H1 (cell line): Measurements from ENCODE around the gene ECI1. TPM values are rescaled to one million over a fixed set of nuclear protein-coding genes. Genes with fewer than 3 reads are reported as not detected.

Experiments used
- CTCF ChIA-PET: fragments of 300-600 bp; sonication (Branson Sonifier 250); formaldehyde crosslinking; loops from one replicate; lab custom pipeline; 2021; ENCODE audit not compliant: partially characterized antibody; lab: Charles Lee
- POLR2A ChIA-PET: fragments of 300-600 bp; sonication (Branson Sonifier 250); formaldehyde crosslinking; loops from one replicate; lab custom pipeline; 2021; ENCODE audit warnings: inconsistent platforms; ENCODE audit not compliant: partially characterized antibody; lab: Charles Lee
- DNase-seq, 2 experiments: peaks; one replicate each; pipeline versions ENCODE4 v3.0.0 to v3.0.0-alpha.2; 2010 to 2022; ENCODE audit warnings: low spot score in 2 of 2, low read depth in 1 of 2, mixed read lengths in 1 of 2
- FAIRE-seq: peaks from 2 replicates; lab custom pipeline; 2011; peaks lifted over from hg19 to GRCh38; lab: Jason Lieb, UNC
- H2AFZ ChIP-seq: 2 replicates; pipeline ENCODE4 v1.8.1; 2012; ENCODE audit warnings: low read length, inconsistent platforms
- H2AK5ac ChIP-seq: 2 replicates; pipeline ENCODE4 v1.6.1; 2013; ENCODE audit warnings: low read depth, low read length
- H2BK120ac ChIP-seq: replicated peaks from 2 replicates; pipeline ENCODE3; 2013; ENCODE audit warnings: low read depth, low read length, inconsistent platforms
- H2BK12ac ChIP-seq: 2 replicates; pipeline ENCODE4 v1.6.1; 2013; ENCODE audit warnings: low read depth, low read length
- H2BK15ac ChIP-seq: 2 replicates; pipeline ENCODE4 v1.6.1; 2013; ENCODE audit warnings: low read length
- H2BK20ac ChIP-seq: 2 replicates; pipeline ENCODE4 v1.6.1; 2013; ENCODE audit warnings: low read length
- H2BK5ac ChIP-seq: 2 replicates; pipeline ENCODE4 v1.6.1; 2013; ENCODE audit warnings: low read depth, low read length
- H3K14ac ChIP-seq: 2 replicates; pipeline ENCODE4 v1.6.1; 2013; ENCODE audit warnings: inconsistent platforms; ENCODE audit not compliant: insufficient read length
- H3K18ac ChIP-seq: 2 replicates; pipeline ENCODE4 v1.6.1; 2013; ENCODE audit warnings: low read length; ENCODE audit errors: extremely low read depth
- H3K23ac ChIP-seq: 2 replicates; pipeline ENCODE4 v1.6.1; 2013; ENCODE audit warnings: inconsistent platforms; ENCODE audit not compliant: insufficient read length
- H3K23me2 ChIP-seq: 2 replicates; pipeline ENCODE4 v1.6.1; 2013; ENCODE audit warnings: low read depth, low read length
- H3K27ac ChIP-seq: 2 replicates; pipeline ENCODE4 v1.6.1; 2011; ENCODE audit warnings: low read depth, low read length, inconsistent platforms
- H3K27me3 ChIP-seq, 4 experiments: replicated peaks in 1 of 4; 1 replicate in 1 of 4; 2 replicates in 3 of 4; pipeline versions ENCODE4 v1.6.1 to v1.8.1; 2011 to 2013; ENCODE audit warnings: low read length in 3 of 4, mild to moderate bottlenecking in 3 of 4, inconsistent platforms in 2 of 4, mixed read lengths in 2 of 4, moderate library complexity in 1 of 4; ENCODE audit not compliant: control insufficient read depth in 3 of 4, insufficient read depth in 3 of 4; ENCODE audit errors: extremely low read depth in 1 of 4
- H3K36me3 ChIP-seq, 4 experiments: 2 replicates each; pipeline versions ENCODE4 v1.6.1 to v1.8.1; 2011 to 2013; ENCODE audit warnings: mild to moderate bottlenecking in 4 of 4, low read length in 3 of 4, moderate library complexity in 2 of 4, control low read depth in 1 of 4, inconsistent platforms in 1 of 4; ENCODE audit not compliant: insufficient read depth in 4 of 4, control insufficient read depth in 2 of 4
- H3K4ac ChIP-seq: replicated peaks from 2 replicates; pipeline ENCODE3; 2013; ENCODE audit warnings: low read length, low read depth, mixed read lengths, inconsistent platforms; ENCODE audit not compliant: insufficient read length
- H3K4me1 ChIP-seq, 4 experiments: replicated peaks in 1 of 4; 1 replicate in 1 of 4; 2 replicates in 3 of 4; pipeline versions ENCODE4 v1.6.1 to v1.8.1; 2011 to 2013; ENCODE audit warnings: low read length in 3 of 4, inconsistent platforms in 2 of 4, mixed read lengths in 1 of 4; ENCODE audit not compliant: insufficient read depth in 4 of 4, control insufficient read depth in 3 of 4
- H3K4me2 ChIP-seq, 2 experiments: 2 replicates each; pipeline versions ENCODE4 v1.6.1 to v1.8.1; 2011 to 2013; ENCODE audit warnings: low read depth in 2 of 2, low read length in 2 of 2, control low read depth in 1 of 2, inconsistent platforms in 1 of 2, mild to moderate bottlenecking in 1 of 2; ENCODE audit not compliant: insufficient read depth in 1 of 2
- H3K4me3 ChIP-seq, 4 experiments: fragments of 200-600, 300-600 bp in 1 of 4; sonication (generic), shearing (Covaris generic), sonication (Bioruptor Twin) in 1 of 4; 2 replicates each; pipeline versions ENCODE4 v1.5.1 to v1.8.1; 2011 to 2016; ENCODE audit warnings: low read length in 4 of 4, low read depth in 3 of 4, control low read depth in 2 of 4, inconsistent platforms in 2 of 4, mild to moderate bottlenecking in 2 of 4, mixed read lengths in 1 of 4, moderate library complexity in 1 of 4; ENCODE audit not compliant: insufficient read depth in 2 of 4; ENCODE audit errors: extremely low read depth in 1 of 4
- H3K56ac ChIP-seq: replicated peaks from 2 replicates; pipeline ENCODE3; 2013; ENCODE audit warnings: low read depth, mild to moderate bottlenecking, mixed read lengths, low read length, inconsistent platforms; ENCODE audit not compliant: insufficient read length
- H3K79me1 ChIP-seq: 2 replicates; pipeline ENCODE4 v1.6.1; 2013; ENCODE audit warnings: low read depth, low read length, control low read depth
- H3K79me2 ChIP-seq, 2 experiments: 2 replicates each; pipeline versions ENCODE4 v1.6.1 to v1.8.1; 2012 to 2013; ENCODE audit warnings: low read length in 2 of 2, mild to moderate bottlenecking in 2 of 2, inconsistent platforms in 1 of 2; ENCODE audit not compliant: insufficient read depth in 2 of 2, control insufficient read depth in 1 of 2
- H3K9ac ChIP-seq, 4 experiments: replicated peaks in 1 of 4; 1 replicate in 1 of 4; 2 replicates in 3 of 4; pipeline versions ENCODE4 v1.6.1 to v1.8.1; 2011 to 2013; ENCODE audit warnings: low read depth in 3 of 4, low read length in 3 of 4, control low read depth in 2 of 4, mild to moderate bottlenecking in 2 of 4, moderate library complexity in 2 of 4, inconsistent platforms in 1 of 4; ENCODE audit errors: extremely low read depth in 1 of 4
- H3K9me3 ChIP-seq, 2 experiments: 2 replicates each; pipeline versions ENCODE4 v1.6.1 to v1.8.1; 2012 to 2013; ENCODE audit warnings: mild to moderate bottlenecking in 2 of 2, moderate library complexity in 2 of 2, control low read depth in 1 of 2, inconsistent platforms in 1 of 2, low read depth in 1 of 2, low read length in 1 of 2, mixed read lengths in 1 of 2; ENCODE audit not compliant: insufficient read depth in 2 of 2
- H4K20me1 ChIP-seq, 2 experiments: replicated peaks in 1 of 2; 2 replicates each; pipeline versions ENCODE3 to v1.8.1; 2011 to 2013; ENCODE audit warnings: inconsistent platforms in 2 of 2, low read length in 2 of 2, mild to moderate bottlenecking in 1 of 2; ENCODE audit not compliant: insufficient read depth in 2 of 2, control insufficient read depth in 1 of 2
- H4K5ac ChIP-seq: 2 replicates; pipeline ENCODE4 v1.6.1; 2013; ENCODE audit warnings: low read length, low read depth, mixed read lengths, inconsistent platforms; ENCODE audit not compliant: insufficient read length
- H4K8ac ChIP-seq: 2 replicates; pipeline ENCODE4 v1.8.0; 2013; ENCODE audit warnings: mild to moderate bottlenecking, moderate library complexity, low read length, inconsistent platforms; ENCODE audit not compliant: insufficient read depth; ENCODE audit errors: extremely low read depth
- H4K91ac ChIP-seq: replicated peaks from 2 replicates; pipeline ENCODE3; 2013; ENCODE audit warnings: low read length, mixed read lengths, inconsistent platforms; ENCODE audit not compliant: insufficient read length
- CHD2 ChIP-seq: IDR thresholded peaks from 2 replicates; pipeline ENCODE4 v1.6.1; 2012; ENCODE audit warnings: low read length, improper control_type of control experiment
- POLR2AphosphoS5 ChIP-seq: IDR thresholded peaks from 2 replicates; pipeline ENCODE4 v1.6.1; 2011; ENCODE audit warnings: low read depth, low read length
- SIX5 ChIP-seq: IDR thresholded peaks from 2 replicates; pipeline ENCODE4 v1.6.1; 2011; ENCODE audit warnings: mild to moderate bottlenecking, low read depth, low read length
- WGBS, 2 experiments: shearing (Covaris generic) in 1 of 2; methylation state at CpG; one replicate each; pipeline versions ENCODE4 v1.1.6 to v1.1.7; 2013 to 2015; ENCODE audit warnings: low lambda C conversion rate in 2 of 2, mixed read lengths in 2 of 2, inconsistent platforms in 1 of 2, low coverage in 1 of 2, missing lambda C conversion rate in 1 of 2; ENCODE audit not compliant: insufficient replicate concordance in 2 of 2, insufficient coverage in 1 of 2, insufficient read length in 1 of 2; ENCODE audit errors: extremely low coverage in 1 of 2, missing lambda C conversion rate in 1 of 2; 5-methylcytosine and 5-hydroxymethylcytosine counted together
- polyA plus RNA-seq, 7 experiments: library from polyadenylated mRNA; depleted of rRNA in 3 of 7; stranded (reverse) in 5 of 7; unstranded in 2 of 7; fragments of >200 nt in 5 of 7; fragments of 200-250 nt in 2 of 7; gene quantifications; 1 replicate in 5 of 7; 2 replicates in 1 of 7; 4 replicates in 1 of 7; pipeline versions ENCODE4 v1.2.1 to v1.2.3, GENCODE V29; 2011 to 2013; ENCODE audit warnings: missing spikeins in 2 of 7, mixed read lengths in 2 of 7
- total RNA-seq: library from RNA; stranded (reverse); fragmentation: NEBNext Ultra II Directional; extraction: Animal tissue kit (Norgen Biotek cat#: 25700); gene quantifications from 2 replicates; pipeline ENCODE4 v1.2.1, GENCODE V29; 2021

Gene ECI1
- total and polyA plus RNA-seq, 2 of the 8 experiments (the other 6 are each of a cell fraction or from before 2014, with no cell fraction given) = 79.5 to 151 TPM

- H3K4me2 ChIP-seq = no peak overlapping the region
Observed at GRCh38 chr16:2233046-2233775, 18.2 kb downstream of the ECI1 start.

More at GRCh38 chr16:2233046-2233775, 18.2 kb downstream of the ECI1 start:
- Histone ChIP-seq H4K91ac (no peak overlapping the region), H2AK5ac (no peak overlapping the region), H3K9me3 (no peaks in the 10 kb centered on the region), H2BK15ac (no peak overlapping the region), H2BK12ac (no peak overlapping the region), H3K4me1 (peaks cover 0 to 14% (median 8%) of the 10 kb centered on the region in 4 experiments; a peak in 5 of 7 replicates), H3K4me3 (no peak overlapping the region), H2BK5ac (no peak overlapping the region), H3K23ac (no peak overlapping the region), H3K27ac (no peak overlapping the region), H4K8ac (no peak overlapping the region), H2BK20ac (no peak overlapping the region), H3K27me3 (peaks cover 4 to 19% (median 15%) of the 10 kb centered on the region in 4 experiments; a peak in 6 of 7 replicates), H2AFZ (no peak overlapping the region), H3K9ac (no peak overlapping the region), H3K4ac (no peak overlapping the region), H2BK120ac (no peak overlapping the region), H3K18ac (no peak overlapping the region), H3K36me3 (peaks cover 3 to 55% (median 6%) of the 10 kb centered on the region in 4 experiments; a peak in 5 of 8 replicates), H3K79me1 (no peaks in the 10 kb centered on the region), H4K5ac (no peak overlapping the region), H3K14ac (no peak overlapping the region), H3K23me2 (peaks cover 14% of the 10 kb centered on the region; the same call in 1 of the 2 replicates), H4K20me1 (peaks cover 3 to 16% of the 10 kb centered on the region in 2 experiments), H3K79me2 (no peaks in the 10 kb centered on the region; a peak in 1 of 4 replicates), H3K56ac (no peak overlapping the region)
- no peak for FAIRE-seq
- TF ChIP-seq CHD2 = no peak
- TF ChIP-seq POLR2AphosphoS5 = no peak
- TF ChIP-seq SIX5 = no peak
- CTCF ChIA-PET = interaction anchor here (1.2 to 1.4 kb wide), 2 partner anchors 14 to 38 kb away, joined by 3 to 5 read pairs; no protein-coding TSS in a partner anchor
- POLR2A ChIA-PET = interaction anchor here (0.6 to 3.1 kb wide), 8 partner anchors 8 to 78 kb away, joined by 3 to 14 read pairs (median 4); partner anchors contain the start of genes E4F1, ECI1 and TRAF7
- 93% methylated on average over 24 of the region's 28 CpGs; no CpG with 5 or more reads in 1 of the 2 experiments for WGBS, 2 experiments
- no peak for DNase-seq
